OCI-LY7 (cell line): ENCODE data around the gene HSD17B7. TPM values are rescaled to one million over a fixed set of nuclear protein-coding genes. Genes with fewer than 3 reads are reported as not detected.

Experiments
- BruUV-seq: library from RNA; stranded (reverse); fragments of 400-500 nt; replicated peaks from 2 replicates; lab custom pipeline; 2021; lab: Mats Ljungman, UMichigan
- CTCF ChIA-PET: fragments of 300-600 bp; sonication (Branson Sonifier 250); formaldehyde crosslinking; loops from one replicate; lab custom pipeline; 2022; ENCODE audit warnings: antibody characterized with exemption; ENCODE audit not compliant: unreplicated experiment; lab: Charles Lee
- POLR2A ChIA-PET: fragments of 300-600 bp; sonication (Branson Sonifier 250); formaldehyde crosslinking; loops from one replicate; lab custom pipeline; 2022; ENCODE audit warnings: antibody characterized with exemption; lab: Charles Lee
- DNase-seq: peaks from one replicate; pipeline ENCODE4 v3.0.0-alpha.2; 2015; ENCODE audit warnings: low spot score
- H2AFZ ChIP-seq: fragments of 200-600 bp; sonication (generic), shearing (Covaris generic); 2 replicates; pipeline ENCODE4 v1.6.1; 2014; ENCODE audit warnings: mild to moderate bottlenecking, antibody characterized with exemption, low read length, moderate library complexity
- H3K27ac ChIP-seq: fragments of 200-600 bp; sonication (generic); 2 replicates; pipeline ENCODE4 v1.5.1; 2014; ENCODE audit warnings: mixed run types, low read depth, mild to moderate bottlenecking, moderate library complexity, low read length, inconsistent platforms; ENCODE audit not compliant: poor library complexity, severe bottlenecking
- H3K36me3 ChIP-seq: fragments of 200-600 bp; sonication (generic); 2 replicates; pipeline ENCODE4 v1.6.1; 2014; ENCODE audit warnings: mild to moderate bottlenecking, antibody characterized with exemption, low read length, moderate library complexity, mixed read lengths; ENCODE audit not compliant: insufficient read depth
- H3K4me1 ChIP-seq: fragments of 200-600 bp; sonication (generic); 2 replicates; pipeline ENCODE4 v1.5.1; 2014; ENCODE audit warnings: mild to moderate bottlenecking, low read length; ENCODE audit not compliant: insufficient read depth, poor library complexity, severe bottlenecking
- H3K4me2 ChIP-seq: fragments of 200-600 bp; sonication (generic); 2 replicates; pipeline ENCODE4 v1.6.1; 2014; ENCODE audit warnings: mild to moderate bottlenecking, low read length
- H3K4me3 ChIP-seq: fragments of 200-600 bp; sonication (generic); 2 replicates; pipeline ENCODE4 v1.5.1; 2014; ENCODE audit warnings: mild to moderate bottlenecking, low read depth, low read length; ENCODE audit not compliant: poor library complexity, severe bottlenecking
- H3K79me2 ChIP-seq: fragments of 200-600 bp; sonication (generic); 2 replicates; pipeline ENCODE4 v1.6.1; 2016; ENCODE audit warnings: low read depth, mild to moderate bottlenecking, low read length, moderate library complexity, mixed read lengths; ENCODE audit not compliant: insufficient read depth
- H3K9me2 ChIP-seq: fragments of 200-600 bp; sonication (generic); 2 replicates; pipeline ENCODE4 v1.6.1; 2016; ENCODE audit warnings: mild to moderate bottlenecking, low read length, mixed read lengths; ENCODE audit not compliant: insufficient read depth
- H3K9me3 ChIP-seq: fragments of 200-600 bp; sonication (generic); 2 replicates; pipeline ENCODE4 v1.6.1; 2014; ENCODE audit warnings: mild to moderate bottlenecking, mixed run types, low read length, mixed read lengths
- H4K20me1 ChIP-seq: fragments of 200-600 bp; sonication (generic); 2 replicates; pipeline ENCODE4 v1.6.1; 2014; ENCODE audit warnings: mild to moderate bottlenecking, antibody characterized with exemption, low read length, moderate library complexity, mixed read lengths; ENCODE audit not compliant: insufficient read depth
- CTCF ChIP-seq: fragments of 200-600 bp; sonication (generic); conservative IDR thresholded peaks from 2 replicates; pipeline ENCODE4 v1.5.1; 2014; ENCODE audit warnings: mild to moderate bottlenecking, antibody characterized with exemption, low read length, moderate library complexity, mixed read lengths
- EZH2phosphoT487 ChIP-seq: fragments of 200-600 bp; sonication (generic); IDR thresholded peaks from 2 replicates; pipeline ENCODE4 v1.6.1; 2018; ENCODE audit warnings: low read depth, borderline replicate concordance, mild to moderate bottlenecking, mixed run types, antibody characterized with exemption, low read length, moderate library complexity, mixed read lengths
- intact Hi-C: fragments of 100-400 bp; cut with micrococcal nuclease; formaldehyde crosslinking; loops from one replicate; pipeline ENCODE4 v1.10.0; 2022; ENCODE audit not compliant: unreplicated experiment
- total RNA-seq, 2 experiments: library from RNA; depleted of rRNA in 1 of 2; stranded (reverse); fragments of >200 nt in 1 of 2; shearing (Covaris generic) in 1 of 2; gene quantifications; 2 replicates each; pipeline ENCODE4 v1.2.3, GENCODE V29; 2014 to 2022

The HSD17B7 gene
- total RNA-seq, 2 experiments from 2014 or later: 41.2 to 51.1 TPM

GRCh38 chr1:162835157-162835899, 44.8 kb downstream of the HSD17B7 start:
- TF ChIP-seq EZH2phosphoT487: no peak
- no peak for TF ChIP-seq CTCF
- H3K36me3 ChIP-seq: no peaks in the 10 kb centered on the region
- H3K4me1 ChIP-seq: no peaks in the 10 kb centered on the region
- H3K79me2 ChIP-seq: no peaks in the 10 kb centered on the region
- no peaks in the 10 kb centered on the region; the same call in 1 of the 2 replicates for H3K9me3 ChIP-seq
- H2AFZ ChIP-seq: no peak overlapping the region
- H3K27ac ChIP-seq: no peak overlapping the region
- no peak overlapping the region for H3K4me2 ChIP-seq
- ChIA-PET CTCF (no interaction called here), POLR2A (no interaction called here)
- intact Hi-C loops: no loop called here
- H3K9me2 ChIP-seq: no peaks in the 10 kb centered on the region
- no peak overlapping the region for H3K4me3 ChIP-seq
- H4K20me1 ChIP-seq: no peaks in the 10 kb centered on the region
- DNase-seq: no peak
- BruUV-seq: no TSS peak

- POLR2A ChIA-PET: no interaction called here
- DNase-seq: no peak
- BruUV-seq: no TSS peak
- no peaks in the 10 kb centered on the region for H3K79me2 ChIP-seq
- no peak overlapping the region for H3K4me3 ChIP-seq
- CTCF ChIA-PET: no interaction called here
- H2AFZ ChIP-seq: no peak overlapping the region
- H3K4me1 ChIP-seq: no peaks in the 10 kb centered on the region
- no peaks in the 10 kb centered on the region for H3K9me2 ChIP-seq
- no peak overlapping the region for H3K27ac ChIP-seq
- H4K20me1 ChIP-seq: no peaks in the 10 kb centered on the region
- no peaks in the 10 kb centered on the region for H3K36me3 ChIP-seq
- no peaks in the 10 kb centered on the region; the same call in 1 of the 2 replicates for H3K9me3 ChIP-seq
- H3K4me2 ChIP-seq: no peak overlapping the region
- intact Hi-C loops: no loop called here
- TF ChIP-seq CTCF (no peak), EZH2phosphoT487 (no peak)
These were observed 48.4 kb downstream of the HSD17B7 start for GRCh38 chr1:162838863-162839262.

DNA sequence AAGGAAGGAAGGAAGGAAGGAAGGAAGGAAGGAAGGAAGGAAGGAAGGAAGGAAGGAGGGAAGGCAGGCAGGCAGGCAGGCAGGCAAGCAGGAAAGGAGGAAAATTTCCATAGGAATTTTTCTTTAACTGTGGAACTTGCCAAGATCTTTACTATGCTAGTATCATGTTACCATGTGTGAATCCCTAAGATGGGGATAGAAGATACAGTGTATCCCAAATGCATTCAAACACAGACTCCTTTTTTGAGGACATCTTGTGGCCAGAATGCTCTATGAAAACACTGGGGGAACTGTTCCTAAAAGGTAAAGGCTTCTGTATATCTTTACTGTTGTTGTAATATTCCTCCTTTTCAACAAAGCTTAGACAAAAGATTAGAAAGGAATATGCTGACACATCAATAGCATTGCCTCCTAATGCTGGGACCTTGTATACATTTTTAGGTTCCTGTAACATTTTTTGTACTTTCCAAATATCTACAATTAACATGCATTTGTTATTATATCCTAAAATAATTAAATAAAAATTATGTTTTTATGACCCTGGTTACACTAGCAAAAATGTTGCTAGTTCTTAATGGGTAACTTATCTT, 49.8 kb downstream of the HSD17B7 start:
- Histone ChIP-seq H3K79me2 (no peaks in the 10 kb centered on the region), H4K20me1 (no peaks in the 10 kb centered on the region), H3K9me2 (no peaks in the 10 kb centered on the region), H3K4me1 (no peaks in the 10 kb centered on the region), H3K4me2 (no peak overlapping the region), H3K27ac (no peak overlapping the region), H3K9me3 (no peaks in the 10 kb centered on the region; the same call in 1 of the 2 replicates), H3K36me3 (no peaks in the 10 kb centered on the region), H3K4me3 (no peak overlapping the region), H2AFZ (no peak overlapping the region)
- CTCF ChIA-PET: no interaction called here
- intact Hi-C loops: no loop called here
- BruUV-seq: no TSS peak
- POLR2A ChIA-PET: no interaction called here
- no peak for DNase-seq
- TF ChIP-seq EZH2phosphoT487: no peak
- TF ChIP-seq CTCF: no peak
